Mucosa of stomach (tissue), 1 donor: ENCODE data around the gene KCNC4.

ENCODE experiments used
- H3K27me3 ChIP-seq: one replicate; pipeline ENCODE4 v1.7.0; 2013; ENCODE audit warnings: mild to moderate bottlenecking, low read length; ENCODE audit not compliant: control insufficient read depth, insufficient read depth
- H3K36me3 ChIP-seq: one replicate; pipeline ENCODE4 v1.7.0; 2013; ENCODE audit warnings: low read length; ENCODE audit not compliant: control insufficient read depth, insufficient read depth
- H3K4me1 ChIP-seq: one replicate; pipeline ENCODE4 v1.7.0; 2013; ENCODE audit warnings: mild to moderate bottlenecking, low read length; ENCODE audit not compliant: control insufficient read depth, insufficient read depth
- H3K4me3 ChIP-seq: one replicate; pipeline ENCODE4 v1.7.0; 2013; ENCODE audit warnings: low read length
- H3K9ac ChIP-seq: one replicate; pipeline ENCODE4 v1.7.0; 2013; ENCODE audit warnings: mild to moderate bottlenecking, low read length, moderate library complexity
- H3K9me3 ChIP-seq: one replicate; pipeline ENCODE4 v1.7.0; 2013; ENCODE audit warnings: mild to moderate bottlenecking, low read length, moderate library complexity; ENCODE audit not compliant: control insufficient read depth
- donor health status: Pancreatic carcinoma.

KCNC4 gene

DNA sequence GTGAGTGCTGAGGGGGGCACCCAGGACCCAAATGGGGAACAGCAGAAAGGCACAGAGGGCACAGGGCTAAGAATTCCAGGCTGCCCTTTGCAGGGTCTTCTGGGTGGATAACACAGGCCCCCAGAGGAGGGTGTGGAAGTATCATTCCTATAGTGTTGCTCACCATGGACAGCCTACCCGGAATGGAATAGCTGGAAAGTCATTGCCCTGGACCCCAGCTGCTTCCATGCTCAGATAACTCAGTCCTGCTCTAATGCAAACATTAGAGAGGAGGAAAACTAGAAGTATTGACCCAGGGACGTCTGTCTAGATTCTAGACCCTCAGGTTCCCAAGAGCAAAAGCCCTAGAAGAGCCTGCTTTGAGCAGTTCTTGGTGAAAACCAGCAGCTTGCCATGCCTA, 35.2 kb upstream of the KCNC4 start:
- no peaks in the 10 kb centered on the region for H3K4me1 ChIP-seq
- no peak overlapping the region for H3K9ac ChIP-seq
- H3K9me3 ChIP-seq, result no peaks in the 10 kb centered on the region
- no peaks in the 10 kb centered on the region for H3K27me3 ChIP-seq
- no peak overlapping the region for H3K4me3 ChIP-seq
- H3K36me3 ChIP-seq, result no peaks in the 10 kb centered on the region

DNA sequence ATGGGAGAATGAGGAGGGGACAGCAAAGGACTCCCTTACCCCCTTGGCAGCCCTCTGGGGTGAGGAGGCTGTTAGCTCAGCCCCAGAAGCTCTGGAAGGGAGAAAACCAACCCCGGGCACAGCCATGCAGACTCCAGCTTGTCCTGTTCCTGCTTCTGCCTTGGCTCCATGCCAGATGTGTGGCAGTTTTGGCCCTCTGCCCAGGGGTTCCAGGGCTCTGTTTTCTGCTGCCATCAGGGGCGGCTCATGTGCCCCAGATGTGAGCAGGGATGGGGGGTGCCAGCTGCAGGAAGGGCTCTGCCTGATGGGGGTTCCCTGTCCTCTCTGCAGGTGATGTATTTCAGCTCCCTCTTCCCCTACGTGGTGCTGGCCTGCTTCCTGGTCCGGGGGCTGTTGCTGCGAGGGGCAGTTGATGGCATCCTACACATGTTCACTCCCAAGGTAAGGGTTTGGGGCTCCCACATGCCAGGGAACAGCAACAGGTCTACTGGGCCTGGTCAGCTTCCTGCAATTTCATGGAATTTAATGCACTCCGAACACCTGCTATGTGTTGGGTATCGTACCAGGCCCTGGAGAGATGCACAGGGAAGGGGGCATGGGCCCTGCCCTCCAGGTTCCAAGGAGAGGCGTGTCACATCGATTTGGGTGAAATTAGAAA, 33.7 kb upstream of the KCNC4 start:
- Histone ChIP-seq H3K9me3 (no peaks in the 10 kb centered on the region), H3K4me3 (no peak overlapping the region), H3K9ac (no peak overlapping the region), H3K4me1 (no peaks in the 10 kb centered on the region), H3K27me3 (no peaks in the 10 kb centered on the region), H3K36me3 (no peaks in the 10 kb centered on the region)

DNA sequence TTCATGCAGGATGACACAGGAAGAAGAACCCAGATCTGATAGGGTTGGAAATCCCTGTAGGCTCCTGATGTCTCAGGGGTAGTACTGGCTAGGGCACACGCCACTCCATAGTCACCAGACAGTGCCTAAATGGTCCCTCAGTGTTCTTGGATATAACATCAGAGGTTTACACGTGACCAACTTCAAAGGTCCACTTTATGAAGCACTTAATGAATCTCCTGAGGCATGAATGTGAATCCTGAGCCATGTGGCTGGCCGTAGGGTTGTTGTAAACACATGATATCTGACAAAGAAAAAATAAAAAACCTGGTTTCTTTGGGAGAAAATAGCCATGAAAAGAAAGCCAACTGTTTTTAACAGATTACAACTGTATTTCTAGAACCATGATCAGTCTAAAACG, 32.3 kb upstream of the KCNC4 start:
- H3K9ac ChIP-seq, result no peak overlapping the region
- no peak overlapping the region for H3K4me3 ChIP-seq

DNA sequence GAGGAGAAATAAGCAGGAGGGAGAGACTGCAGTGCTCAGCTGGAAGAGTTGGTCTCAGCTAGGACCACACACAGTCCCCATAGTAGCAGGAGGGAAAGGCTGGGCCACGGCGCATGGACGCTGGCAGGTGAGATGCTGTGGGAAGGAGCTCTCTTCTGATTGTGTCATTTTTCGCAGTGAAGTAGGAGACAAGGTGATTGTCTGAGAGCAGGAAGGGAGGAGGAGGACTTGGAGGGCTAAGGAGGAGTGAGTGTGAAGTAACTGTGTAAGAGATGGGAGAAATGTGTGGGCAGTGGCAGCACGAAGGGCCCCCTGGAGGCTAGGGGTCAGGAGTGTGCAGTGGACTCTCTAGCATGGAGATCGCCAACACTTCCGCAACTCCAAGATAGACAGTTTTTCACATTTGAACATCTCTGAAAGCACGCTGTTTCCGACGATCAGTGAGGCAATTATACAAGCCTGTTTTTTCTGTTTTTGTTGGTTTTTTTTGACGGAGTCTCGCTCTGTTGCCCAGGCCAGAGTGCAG, 26.4 kb upstream of the KCNC4 start:
- H3K4me1 ChIP-seq, result no peaks in the 10 kb centered on the region
- H3K9ac ChIP-seq, result no peak overlapping the region
- no peaks in the 10 kb centered on the region for H3K9me3 ChIP-seq

More for the DNA sequence above, 32.3 kb upstream of the KCNC4 start:
- Histone ChIP-seq H3K4me1 (no peaks in the 10 kb centered on the region), H3K27me3 (no peaks in the 10 kb centered on the region), H3K36me3 (no peaks in the 10 kb centered on the region), H3K9me3 (no peaks in the 10 kb centered on the region)

DNA sequence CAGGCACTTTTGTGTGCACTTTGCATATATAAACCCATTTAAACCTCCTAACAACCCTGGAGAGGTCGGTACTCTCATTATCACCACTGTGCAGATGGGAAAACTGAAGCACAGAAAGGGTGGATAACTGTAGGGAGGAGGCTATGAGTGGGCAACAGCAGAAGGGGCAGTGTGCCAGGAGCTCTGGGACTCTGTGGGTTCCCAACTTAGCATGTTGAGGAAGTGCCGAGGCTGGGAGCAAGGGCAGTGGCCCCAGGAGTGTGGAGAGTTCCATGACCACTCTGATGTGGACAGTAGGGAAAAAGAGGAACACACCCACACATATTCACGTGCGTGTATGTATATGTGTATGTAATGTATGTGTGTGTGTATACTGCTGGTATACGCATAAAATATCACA, 25.7 kb upstream of the KCNC4 start:
- Histone ChIP-seq H3K9ac (no peak overlapping the region), H3K4me3 (no peak overlapping the region), H3K36me3 (no peaks in the 10 kb centered on the region), H3K9me3 (no peaks in the 10 kb centered on the region), H3K27me3 (peaks cover 10% of the 10 kb centered on the region), H3K4me1 (no peaks in the 10 kb centered on the region)

More for the DNA sequence above, 26.4 kb upstream of the KCNC4 start:
- Histone ChIP-seq H3K4me3 (no peak overlapping the region), H3K27me3 (peaks cover 9% of the 10 kb centered on the region), H3K36me3 (no peaks in the 10 kb centered on the region)

DNA sequence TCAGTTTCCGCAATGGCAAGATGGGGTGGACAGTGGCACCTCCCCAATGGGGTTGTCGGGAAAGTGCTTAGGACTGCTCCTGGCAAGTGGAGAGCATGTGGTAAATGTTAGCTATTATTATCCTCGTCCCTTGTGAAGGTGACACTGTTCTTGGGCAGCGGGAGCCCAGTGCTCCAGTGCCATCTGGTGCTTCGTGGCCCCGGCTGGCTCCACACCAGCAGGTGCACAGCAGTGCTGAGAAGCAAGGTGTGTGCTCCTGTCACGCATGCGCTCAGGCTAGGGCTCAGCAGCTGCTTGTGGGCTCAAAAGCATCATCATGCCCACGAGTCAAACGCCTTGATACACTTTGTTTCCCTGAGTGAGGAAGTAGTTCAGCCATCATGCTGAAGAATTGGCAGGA, 24.9 kb upstream of the KCNC4 start:
- Histone ChIP-seq H3K27me3 (peaks cover 10% of the 10 kb centered on the region), H3K9me3 (no peaks in the 10 kb centered on the region), H3K9ac (no peak overlapping the region), H3K36me3 (no peaks in the 10 kb centered on the region), H3K4me1 (peaks cover 2% of the 10 kb centered on the region), H3K4me3 (no peak overlapping the region)

DNA sequence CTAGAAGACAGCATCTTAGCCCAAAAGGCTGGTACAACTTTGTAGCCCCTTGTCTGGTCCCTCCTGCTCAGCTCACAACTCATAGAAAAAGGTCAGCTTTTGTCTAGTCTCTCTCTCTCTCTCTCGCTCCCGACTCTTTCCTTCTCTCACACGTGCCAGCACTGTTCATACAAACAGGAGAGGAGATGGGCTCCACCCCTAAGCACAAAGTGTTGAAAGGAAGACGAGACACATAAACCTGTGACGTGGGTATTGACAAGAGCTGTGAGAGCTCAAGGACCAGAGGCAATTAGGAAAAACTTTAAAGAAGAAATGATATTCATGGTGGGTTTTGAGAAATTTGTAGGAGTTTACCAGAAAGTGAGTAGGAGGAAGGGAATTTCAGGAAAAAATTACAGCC, 23.6 kb upstream of the KCNC4 start:
- H3K9ac ChIP-seq, result no peak overlapping the region
- peaks cover 4% of the 10 kb centered on the region for H3K4me1 ChIP-seq
- no peaks in the 10 kb centered on the region for H3K9me3 ChIP-seq
- H3K4me3 ChIP-seq, result no peak overlapping the region
- H3K27me3 ChIP-seq, result peaks cover 10% of the 10 kb centered on the region
- no peaks in the 10 kb centered on the region for H3K36me3 ChIP-seq

DNA sequence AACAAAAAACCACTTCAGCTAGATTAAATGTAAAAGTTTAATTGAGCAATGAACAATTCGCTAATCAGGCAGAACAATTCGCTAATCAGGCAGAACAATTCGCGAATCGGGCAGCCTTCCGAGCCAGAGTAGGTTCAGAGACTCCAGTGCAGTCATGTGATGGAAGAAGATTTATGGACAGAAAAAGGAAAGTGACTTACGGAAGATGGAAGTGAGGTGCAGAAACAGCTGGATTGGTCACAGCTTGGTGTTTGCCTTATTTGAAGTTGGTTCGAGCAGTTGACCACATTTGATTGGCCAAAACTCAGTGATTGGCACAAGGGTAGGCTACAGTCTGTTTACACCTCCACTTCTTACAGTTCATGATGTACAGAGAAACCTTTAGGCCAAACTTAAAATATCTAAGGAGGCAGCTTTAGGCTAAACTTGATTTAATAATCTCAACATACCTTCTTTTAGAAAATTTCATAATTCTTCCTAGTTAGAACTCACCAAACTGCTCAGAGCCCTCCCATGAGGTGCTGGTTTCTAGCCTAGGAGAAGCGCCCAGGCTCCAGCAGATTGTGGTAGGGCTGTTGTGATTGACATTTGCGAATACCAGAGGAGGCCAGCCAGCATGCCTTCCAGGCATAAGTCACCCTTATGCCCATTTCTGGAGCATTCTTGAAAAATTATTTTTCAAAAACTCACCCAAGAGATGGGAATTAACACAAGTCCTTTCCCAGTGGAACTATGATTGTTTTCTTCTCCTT, 22.8 kb upstream of the KCNC4 start:
- peaks cover 4% of the 10 kb centered on the region for H3K4me1 ChIP-seq
- H3K27me3 ChIP-seq, result peaks cover 10% of the 10 kb centered on the region
- no peak overlapping the region for H3K4me3 ChIP-seq

DNA sequence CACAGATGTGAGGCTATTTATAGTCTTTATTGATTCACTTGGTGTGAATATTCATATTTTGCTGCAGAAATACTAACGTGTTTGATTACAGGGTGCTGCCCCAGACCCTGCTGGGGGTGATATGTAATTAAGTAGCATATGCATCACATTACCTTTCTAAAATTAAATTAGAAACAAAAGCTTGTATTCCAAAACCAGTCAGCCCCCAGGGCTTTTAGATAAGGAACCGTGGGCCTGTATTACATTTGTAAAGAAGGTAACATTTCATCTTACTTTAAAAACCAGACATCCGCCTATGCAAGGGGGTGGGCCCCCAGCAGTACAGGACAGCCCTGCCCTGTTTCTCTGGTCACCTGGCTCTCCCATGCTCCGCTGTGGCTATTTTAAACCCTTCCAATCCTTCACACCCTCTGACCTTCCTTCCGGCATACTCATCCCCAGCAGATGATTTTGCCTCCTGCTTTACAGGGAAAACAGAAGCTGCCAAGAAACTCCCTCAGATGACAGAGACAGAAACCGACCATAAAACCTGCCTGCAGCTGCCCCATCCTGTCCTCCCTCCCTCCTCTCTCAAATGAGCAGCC, 22.0 kb upstream of the KCNC4 start:
- Histone ChIP-seq H3K4me1 (peaks cover 4% of the 10 kb centered on the region), H3K27me3 (peaks cover 10% of the 10 kb centered on the region), H3K36me3 (no peaks in the 10 kb centered on the region), H3K9me3 (no peaks in the 10 kb centered on the region), H3K9ac (no peak overlapping the region), H3K4me3 (no peak overlapping the region)

More for the DNA sequence above, 22.8 kb upstream of the KCNC4 start:
- Histone ChIP-seq H3K36me3 (no peaks in the 10 kb centered on the region), H3K9me3 (no peaks in the 10 kb centered on the region), H3K9ac (no peak overlapping the region)

DNA sequence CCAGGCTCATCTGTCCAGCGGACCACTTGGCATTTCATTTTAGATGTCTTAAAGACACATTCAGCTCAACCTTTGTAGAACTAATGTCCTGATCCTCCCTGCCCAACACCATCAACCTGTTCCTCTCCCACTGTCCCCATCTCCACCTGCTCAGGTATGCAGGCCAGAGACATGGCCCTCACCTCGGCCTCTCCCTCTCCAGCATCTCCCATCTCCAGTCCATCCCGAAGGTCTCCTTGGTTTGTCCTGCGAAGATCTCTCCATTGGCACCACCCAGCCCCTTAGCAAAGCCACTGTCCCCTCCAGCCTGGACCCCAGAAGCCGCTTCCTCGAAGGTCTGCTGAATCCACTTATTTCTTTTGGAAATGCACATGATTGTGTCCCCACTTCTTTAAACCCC, 20.9 kb upstream of the KCNC4 start:
- no peaks in the 10 kb centered on the region for H3K9me3 ChIP-seq
- no peak overlapping the region for H3K9ac ChIP-seq
- no peak overlapping the region for H3K4me3 ChIP-seq
- H3K27me3 ChIP-seq, result peaks cover 10% of the 10 kb centered on the region
- no peaks in the 10 kb centered on the region for H3K36me3 ChIP-seq
- H3K4me1 ChIP-seq, result peaks cover 4% of the 10 kb centered on the region

DNA sequence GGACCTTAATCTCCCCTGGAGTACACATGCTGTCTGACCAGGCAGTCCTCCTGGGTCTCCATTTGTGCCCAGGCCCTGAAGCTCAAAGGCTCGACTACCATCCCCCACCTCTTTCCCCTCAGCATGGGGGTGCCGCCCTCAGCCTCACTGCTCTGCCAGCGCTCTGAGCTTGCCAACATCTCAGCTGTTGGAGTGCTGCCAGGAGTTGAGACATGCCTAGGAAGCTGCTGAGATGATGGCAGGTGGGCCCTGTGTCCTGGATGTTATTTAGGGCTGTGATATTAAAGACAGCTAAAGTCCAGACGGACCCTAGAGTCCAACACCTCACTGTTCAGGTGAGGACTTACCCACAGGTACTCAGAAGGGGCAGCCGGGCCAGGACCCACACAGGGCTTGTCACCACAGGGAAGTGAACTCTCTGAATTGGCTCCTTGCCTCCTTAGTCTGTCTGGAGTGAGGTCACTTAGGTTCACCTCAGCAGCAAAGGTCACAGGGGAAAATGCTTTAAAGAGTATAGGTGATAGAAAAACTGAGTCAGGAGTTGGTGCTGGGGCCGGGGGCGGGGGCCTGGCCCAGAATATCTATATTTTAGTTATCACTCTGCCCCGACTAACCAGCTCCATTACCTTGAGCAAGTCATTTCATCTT, 19.7 kb upstream of the KCNC4 start:
- no peak overlapping the region for H3K9ac ChIP-seq
- peaks cover 6% of the 10 kb centered on the region for H3K27me3 ChIP-seq
- H3K36me3 ChIP-seq, result no peaks in the 10 kb centered on the region
- H3K9me3 ChIP-seq, result no peaks in the 10 kb centered on the region
- no peak overlapping the region for H3K4me3 ChIP-seq
- peaks cover 4% of the 10 kb centered on the region for H3K4me1 ChIP-seq

DNA sequence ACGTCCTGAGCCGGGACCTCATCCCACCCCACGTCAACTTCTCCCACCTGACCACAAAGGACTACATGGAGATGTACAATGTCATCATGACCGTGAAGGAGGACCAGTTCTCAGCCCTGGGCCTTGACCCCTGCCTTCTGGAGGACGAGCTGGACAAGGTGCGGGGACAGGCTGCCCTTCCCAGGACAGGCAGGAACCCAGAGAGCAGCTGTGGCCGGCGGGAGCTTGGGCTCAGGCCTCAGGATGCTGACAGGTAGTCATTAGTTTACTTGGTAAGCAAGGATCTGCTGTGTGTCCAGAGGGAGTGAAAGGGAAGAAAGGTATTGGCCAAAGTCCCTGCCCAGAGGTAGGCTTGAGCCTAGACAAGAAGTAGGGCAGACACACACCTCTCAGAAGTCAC, 17.6 kb upstream of the KCNC4 start:
- peaks cover 6% of the 10 kb centered on the region for H3K27me3 ChIP-seq
- no peaks in the 10 kb centered on the region for H3K36me3 ChIP-seq
- no peak overlapping the region for H3K9ac ChIP-seq
- no peaks in the 10 kb centered on the region for H3K9me3 ChIP-seq
- H3K4me1 ChIP-seq, result peaks cover 4% of the 10 kb centered on the region
- H3K4me3 ChIP-seq, result no peak overlapping the region
